ENCODE results near the gene TBX5. TPM values are rescaled to one million over a fixed set of nuclear protein-coding genes. Genes with fewer than 3 reads are reported as not detected.

TBX5 gene
- polyA plus RNA-seq, 5 donors = 40.4 to 65.4 (median 57.1) TPM

GRCh38 chr12:114438635-114439256 is 32.8 kb upstream of the TBX5 start:
- DNase-seq = no peak

- DNase-seq = no peak
These were observed 28.4 kb upstream of the TBX5 start for GRCh38 chr12:114434341-114434740.

GRCh38 chr12:114431902-114432301 is 26.0 kb upstream of the TBX5 start:
- peak; percentile 88 to 89 for DNase-seq

GRCh38 chr12:114430306-114430705 is 24.4 kb upstream of the TBX5 start:
- no peak for DNase-seq

- no peak for DNase-seq
These were observed 19.2 kb upstream of the TBX5 start for GRCh38 chr12:114425031-114425626.

GRCh38 chr12:114420944-114421335 is 15.0 kb upstream of the TBX5 start:
- DNase-seq = no peak

- no peak for DNase-seq
These were observed 14.4 kb upstream of the TBX5 start for GRCh38 chr12:114420182-114420943.

- DNase-seq = no peak
These were observed 10.1 kb upstream of the TBX5 start for GRCh38 chr12:114416028-114416427.

GRCh38 chr12:114415525-114415868 is 9.6 kb upstream of the TBX5 start:
- no peak for DNase-seq

GRCh38 chr12:114414866-114415524 is 9.1 kb upstream of the TBX5 start:
- no peak for DNase-seq

GRCh38 chr12:114414031-114414865 is 8.3 kb upstream of the TBX5 start:
- DNase-seq = no peak

- no peak for DNase-seq
These were observed 7.1 kb upstream of the TBX5 start for GRCh38 chr12:114412825-114413749.

- no peak for DNase-seq
These were observed 6.4 kb upstream of the TBX5 start for GRCh38 chr12:114412307-114412706.

GRCh38 chr12:114411071-114411837 is 5.3 kb upstream of the TBX5 start:
- DNase-seq = no peak

- no peak for DNase-seq
These were observed 4.1 kb upstream of the TBX5 start for GRCh38 chr12:114409852-114410600.

- DNase-seq = peak in 1 of 2 donors; percentile 70
These were observed 3.2 kb upstream of the TBX5 start for GRCh38 chr12:114408886-114409851.

- peak in 1 of 2 donors; percentile 49 for DNase-seq
These were observed 2.5 kb upstream of the TBX5 start for GRCh38 chr12:114408471-114408885.
